Prostate gland (tissue), 2 donors: ENCODE data around the gene UFSP2.

Source experiments
- POLR2A ChIP-seq: fragments of 450-650 bp; IDR thresholded peaks from one replicate; pipeline ENCODE4 v1.6.1; 2016; ENCODE audit warnings: antibody characterized with exemption, mild to moderate bottlenecking
- POLR2AphosphoS5 ChIP-seq: sonication (generic); formaldehyde crosslinking; IDR thresholded peaks from one replicate; pipeline ENCODE4 v1.6.1; 2017; ENCODE audit warnings: antibody characterized with exemption
- TF ChIP-seq, protein P1 (sequence below), 4 experiments: fragments of 200-600 bp in 2 of 4; fragments of 450-650 bp in 2 of 4; sonication (generic) in 2 of 4; IDR thresholded peaks; 1 replicate in 3 of 4; 2 replicates in 1 of 4; pipeline ENCODE4 v1.5.1; 2016 to 2019; ENCODE audit warnings: antibody characterized with exemption in 4 of 4, mild to moderate bottlenecking in 2 of 4, moderate library complexity in 2 of 4

DNA sequence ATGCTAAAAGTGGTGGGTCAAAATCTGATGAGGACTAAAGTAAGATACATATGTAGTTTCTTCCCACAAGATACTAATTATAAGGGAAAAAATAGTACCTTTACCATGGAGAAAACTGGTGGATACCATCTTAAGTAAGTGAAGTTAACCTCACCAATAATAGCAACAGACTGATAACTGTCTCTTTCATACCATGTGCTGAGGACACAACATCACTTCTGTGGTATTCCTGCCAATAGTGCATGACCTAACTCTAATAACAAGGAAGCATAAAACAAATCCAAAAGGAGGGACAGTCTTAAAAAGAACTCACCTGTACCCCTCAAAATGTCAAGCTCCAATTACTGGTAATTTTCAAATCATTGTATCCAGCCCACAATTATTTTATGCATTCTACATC is 8.8 kb downstream of the UFSP2 start:
- TF ChIP-seq POLR2AphosphoS5 (no peak), POLR2A (no peak)
- TF ChIP-seq, protein P1, sequence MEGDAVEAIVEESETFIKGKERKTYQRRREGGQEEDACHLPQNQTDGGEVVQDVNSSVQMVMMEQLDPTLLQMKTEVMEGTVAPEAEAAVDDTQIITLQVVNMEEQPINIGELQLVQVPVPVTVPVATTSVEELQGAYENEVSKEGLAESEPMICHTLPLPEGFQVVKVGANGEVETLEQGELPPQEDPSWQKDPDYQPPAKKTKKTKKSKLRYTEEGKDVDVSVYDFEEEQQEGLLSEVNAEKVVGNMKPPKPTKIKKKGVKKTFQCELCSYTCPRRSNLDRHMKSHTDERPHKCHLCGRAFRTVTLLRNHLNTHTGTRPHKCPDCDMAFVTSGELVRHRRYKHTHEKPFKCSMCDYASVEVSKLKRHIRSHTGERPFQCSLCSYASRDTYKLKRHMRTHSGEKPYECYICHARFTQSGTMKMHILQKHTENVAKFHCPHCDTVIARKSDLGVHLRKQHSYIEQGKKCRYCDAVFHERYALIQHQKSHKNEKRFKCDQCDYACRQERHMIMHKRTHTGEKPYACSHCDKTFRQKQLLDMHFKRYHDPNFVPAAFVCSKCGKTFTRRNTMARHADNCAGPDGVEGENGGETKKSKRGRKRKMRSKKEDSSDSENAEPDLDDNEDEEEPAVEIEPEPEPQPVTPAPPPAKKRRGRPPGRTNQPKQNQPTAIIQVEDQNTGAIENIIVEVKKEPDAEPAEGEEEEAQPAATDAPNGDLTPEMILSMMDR (IDR thresholded peaks at IDR 0.05) = no peak
